Neuron (in vitro differentiated cells): ENCODE measurements around the gene RNF181.
"Not testable (repeated sequence)": the region's sequence is repeated elsewhere in the genome, so short reads cannot be mapped to it uniquely, and the experiment has no call there.

Experiments
- H2AFZ ChIP-seq: one replicate; pipeline ENCODE4 v1.6.1; 2013; ENCODE audit warnings: low read depth, mild to moderate bottlenecking, inconsistent platforms, low read length, moderate library complexity
- H3K27me3 ChIP-seq: one replicate; pipeline ENCODE4 v1.6.1; 2013; ENCODE audit warnings: low read length; ENCODE audit not compliant: insufficient read depth
- H3K36me3 ChIP-seq: one replicate; pipeline ENCODE4 v1.6.1; 2013; ENCODE audit warnings: low read length; ENCODE audit not compliant: insufficient read depth
- H3K4me1 ChIP-seq: one replicate; pipeline ENCODE4 v1.6.1; 2013; ENCODE audit warnings: low read length; ENCODE audit not compliant: insufficient read depth
- H3K4me3 ChIP-seq: 2 replicates; pipeline ENCODE4 v1.5.1; 2013; ENCODE audit warnings: mild to moderate bottlenecking, low read length, moderate library complexity
- H3K9me3 ChIP-seq: one replicate; pipeline ENCODE4 v1.6.1; 2013; ENCODE audit warnings: low read length

Gene RNF181

GRCh38 chr2:85594715-85595300 lies 737 bp upstream of the RNF181 start:
- Histone ChIP-seq H3K36me3 (peaks cover 13% of the 10 kb centered on the region), H3K4me1 (peaks cover 16% of the 10 kb centered on the region), H3K9me3 (no peaks in the 10 kb centered on the region), H2AFZ (peak overlapping the region; percentile 42), H3K27me3 (no peaks in the 10 kb centered on the region), H3K4me3 (peak overlapping the region; percentile 81)

- no peak overlapping the region for H2AFZ ChIP-seq
- no peaks in the 10 kb centered on the region for H3K27me3 ChIP-seq
- H3K4me3 ChIP-seq: peak overlapping the region; percentile 81
- no peaks in the 10 kb centered on the region for H3K9me3 ChIP-seq
- peaks cover 16% of the 10 kb centered on the region for H3K4me1 ChIP-seq
- peaks cover 13% of the 10 kb centered on the region for H3K36me3 ChIP-seq
Observed at GRCh38 chr2:85596026-85596333, 435 bp downstream of the RNF181 start.

GRCh38 chr2:85596486-85597143 lies 1.1 kb downstream of the RNF181 start:
- peaks cover 13% of the 10 kb centered on the region for H3K36me3 ChIP-seq
- H3K27me3 ChIP-seq: no peaks in the 10 kb centered on the region
- peaks cover 16% of the 10 kb centered on the region for H3K4me1 ChIP-seq
- no peaks in the 10 kb centered on the region for H3K9me3 ChIP-seq
- H3K4me3 ChIP-seq: peak overlapping the region; percentile 81
- H2AFZ ChIP-seq: no peak overlapping the region

- Histone ChIP-seq H3K9me3 (no peaks in the 10 kb centered on the region), H3K4me3 (peak overlapping the region; percentile 81), H3K27me3 (no peaks in the 10 kb centered on the region), H3K4me1 (peaks cover 22% of the 10 kb centered on the region), H2AFZ (no peak overlapping the region), H3K36me3 (peaks cover 13% of the 10 kb centered on the region)
Observed at GRCh38 chr2:85597241-85597640, 1.7 kb downstream of the RNF181 start.

- H3K9me3 ChIP-seq: no peaks in the 10 kb centered on the region
- no peak overlapping the region for H2AFZ ChIP-seq
- no peaks in the 10 kb centered on the region for H3K27me3 ChIP-seq
- H3K36me3 ChIP-seq: peaks cover 13% of the 10 kb centered on the region
- H3K4me3 ChIP-seq: no peak overlapping the region
- peaks cover 26% of the 10 kb centered on the region for H3K4me1 ChIP-seq
Observed at GRCh38 chr2:85598594-85599340, 3.2 kb downstream of the RNF181 start.

GRCh38 chr2:85599468-85600234 lies 4.1 kb downstream of the RNF181 start:
- H3K4me3 ChIP-seq: no peak overlapping the region

GRCh38 chr2:85600235-85600575 lies 4.7 kb downstream of the RNF181 start:
- H3K27me3 ChIP-seq: no peaks in the 10 kb centered on the region
- H3K36me3 ChIP-seq: peaks cover 13% of the 10 kb centered on the region
- no peak overlapping the region for H3K4me3 ChIP-seq
- no peaks in the 10 kb centered on the region for H3K9me3 ChIP-seq
- H2AFZ ChIP-seq: no peak overlapping the region
- H3K4me1 ChIP-seq: peaks cover 18% of the 10 kb centered on the region

More at GRCh38 chr2:85599468-85600234, 4.1 kb downstream of the RNF181 start:
- H3K36me3 ChIP-seq: peaks cover 13% of the 10 kb centered on the region
- H3K9me3 ChIP-seq: no peaks in the 10 kb centered on the region
- H3K27me3 ChIP-seq: no peaks in the 10 kb centered on the region
- H2AFZ ChIP-seq: no peak overlapping the region
- peaks cover 21% of the 10 kb centered on the region for H3K4me1 ChIP-seq

GRCh38 chr2:85600951-85601770 lies 5.6 kb downstream of the RNF181 start:
- Histone ChIP-seq H3K9me3 (no peaks in the 10 kb centered on the region), H3K36me3 (peaks cover 13% of the 10 kb centered on the region), H3K4me1 (peaks cover 27% of the 10 kb centered on the region), H3K27me3 (no peaks in the 10 kb centered on the region), H2AFZ (no peak overlapping the region), H3K4me3 (peak overlapping the region; percentile 86)

- Histone ChIP-seq H3K9me3 (no peaks in the 10 kb centered on the region), H3K36me3 (peaks cover 11% of the 10 kb centered on the region), H3K27me3 (no peaks in the 10 kb centered on the region), H2AFZ (peak overlapping the region; percentile 78), H3K4me3 (peak overlapping the region; percentile 86), H3K4me1 (peaks cover 24% of the 10 kb centered on the region)
Observed at GRCh38 chr2:85601771-85602475, 6.4 kb downstream of the RNF181 start.

GRCh38 chr2:85602476-85603234 lies 7.1 kb downstream of the RNF181 start, which contains the start of gene TMEM150A:
TMEM150A (minus strand) TSS chr2:85602698; CDS start chr2:85601948, 750 bp downstream.
- peaks cover 26% of the 10 kb centered on the region for H3K4me1 ChIP-seq
- peaks cover 8% of the 10 kb centered on the region for H3K36me3 ChIP-seq
- no peaks in the 10 kb centered on the region for H3K27me3 ChIP-seq
- H3K4me3 ChIP-seq: peak within 1 kb of the TSS; percentile 86
- H3K9me3 ChIP-seq: no peaks in the 10 kb centered on the region
- H2AFZ ChIP-seq: peak within 1 kb of the TSS; percentile 78

GRCh38 chr2:85604133-85604444 lies 8.5 kb downstream of the RNF181 start:
- Histone ChIP-seq H3K36me3 (peaks cover 22% of the 10 kb centered on the region), H3K4me1 (peaks cover 26% of the 10 kb centered on the region)
- H2AFZ ChIP-seq, H3K4me3 ChIP-seq, H3K27me3 ChIP-seq, H3K9me3 ChIP-seq: not testable (repeated sequence)
